Body of pancreas (tissue), 4 donors: ENCODE results near the gene SLC5A10.

ENCODE experiments used
- POLR2A ChIP-seq, 3 donors: fragments of 450-650 bp; IDR thresholded peaks; one replicate each; pipeline ENCODE4 v1.6.1; 2016; ENCODE audit warnings: antibody characterized with exemption in 3 of 3, mild to moderate bottlenecking in 2 of 3
- TF ChIP-seq, protein P1 (sequence below), 7 experiments: fragments of 450-650 bp in 4 of 7; fragments of 200-600 bp in 3 of 7; sonication (generic) in 3 of 7; IDR thresholded peaks; one replicate each; pipeline ENCODE4 v1.5.1; 2016 to 2019; ENCODE audit warnings: antibody characterized with exemption in 7 of 7

DNA sequence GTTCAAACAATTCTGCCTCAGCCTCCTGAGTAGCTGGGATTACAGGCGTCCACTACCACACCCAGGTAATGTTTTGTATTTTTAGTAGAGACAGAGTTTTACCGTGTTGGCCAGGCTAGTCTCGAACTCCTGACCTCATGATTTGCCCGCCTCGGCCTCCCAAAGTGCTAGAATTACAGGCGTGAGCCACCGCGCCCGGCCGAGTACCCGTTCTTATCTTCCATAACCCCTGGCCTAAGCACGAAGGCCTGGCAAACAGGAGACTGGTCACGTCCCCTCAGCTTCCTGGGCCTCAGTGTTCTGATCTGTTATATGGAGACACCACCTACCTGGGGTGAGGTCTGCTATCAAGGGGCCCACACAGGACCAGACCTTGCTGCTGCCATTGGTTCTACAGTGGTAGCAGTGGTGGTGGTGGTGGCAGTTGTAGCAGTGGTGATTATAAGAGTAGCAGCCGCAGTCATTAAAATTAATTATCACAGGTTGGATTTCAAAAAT, 1.3 kb downstream of the SLC5A10 start:
- TF ChIP-seq, protein P1, sequence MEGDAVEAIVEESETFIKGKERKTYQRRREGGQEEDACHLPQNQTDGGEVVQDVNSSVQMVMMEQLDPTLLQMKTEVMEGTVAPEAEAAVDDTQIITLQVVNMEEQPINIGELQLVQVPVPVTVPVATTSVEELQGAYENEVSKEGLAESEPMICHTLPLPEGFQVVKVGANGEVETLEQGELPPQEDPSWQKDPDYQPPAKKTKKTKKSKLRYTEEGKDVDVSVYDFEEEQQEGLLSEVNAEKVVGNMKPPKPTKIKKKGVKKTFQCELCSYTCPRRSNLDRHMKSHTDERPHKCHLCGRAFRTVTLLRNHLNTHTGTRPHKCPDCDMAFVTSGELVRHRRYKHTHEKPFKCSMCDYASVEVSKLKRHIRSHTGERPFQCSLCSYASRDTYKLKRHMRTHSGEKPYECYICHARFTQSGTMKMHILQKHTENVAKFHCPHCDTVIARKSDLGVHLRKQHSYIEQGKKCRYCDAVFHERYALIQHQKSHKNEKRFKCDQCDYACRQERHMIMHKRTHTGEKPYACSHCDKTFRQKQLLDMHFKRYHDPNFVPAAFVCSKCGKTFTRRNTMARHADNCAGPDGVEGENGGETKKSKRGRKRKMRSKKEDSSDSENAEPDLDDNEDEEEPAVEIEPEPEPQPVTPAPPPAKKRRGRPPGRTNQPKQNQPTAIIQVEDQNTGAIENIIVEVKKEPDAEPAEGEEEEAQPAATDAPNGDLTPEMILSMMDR (IDR thresholded peaks at IDR 0.05), result no peak
- no peak for TF ChIP-seq POLR2A (IDR thresholded peaks at IDR 0.05)
